NB4 (cell line): Measurements from ENCODE around the gene DYNC1H1.

ENCODE experiments used
- DNase-seq: peaks from one replicate; pipeline ENCODE4 v3.0.0; 2010; ENCODE audit warnings: low read depth
- H3K4me3 ChIP-seq: one replicate; pipeline ENCODE4 v1.5.1; 2011; ENCODE audit warnings: mild to moderate bottlenecking, low read depth, low read length, moderate library complexity
- CTCF ChIP-seq: IDR thresholded peaks from one replicate; pipeline ENCODE4 v1.5.1; 2012; ENCODE audit warnings: low read depth, low read length
- MAX ChIP-seq: IDR thresholded peaks from 2 replicates; pipeline ENCODE4 v1.6.1; 2011; ENCODE audit warnings: low read depth, low read length
- MYC ChIP-seq: IDR thresholded peaks from 2 replicates; pipeline ENCODE4 v1.6.1; 2011; ENCODE audit warnings: low read depth, low read length
- POLR2A ChIP-seq: IDR thresholded peaks from 2 replicates; pipeline ENCODE4 v1.6.1; 2011; ENCODE audit warnings: mild to moderate bottlenecking; ENCODE audit not compliant: insufficient read length; ENCODE audit errors: extremely low read depth

DYNC1H1 gene

GRCh38 chr14:102026934-102027333, 62.6 kb downstream of the DYNC1H1 start:
- no peak overlapping the region for H3K4me3 ChIP-seq
- TF ChIP-seq POLR2A = no peak
- TF ChIP-seq MYC = no peak
- TF ChIP-seq CTCF = no peak
- TF ChIP-seq MAX = no peak
- no peak for DNase-seq

GRCh38 chr14:102027951-102028350, 63.6 kb downstream of the DYNC1H1 start:
- TF ChIP-seq POLR2A = no peak
- TF ChIP-seq MAX = no peak
- TF ChIP-seq MYC = no peak
- TF ChIP-seq CTCF = no peak
- no peak overlapping the region for H3K4me3 ChIP-seq
- DNase-seq = no peak

- no peak for TF ChIP-seq MAX
- no peak for TF ChIP-seq CTCF
- TF ChIP-seq MYC = no peak
- no peak for TF ChIP-seq POLR2A
- H3K4me3 ChIP-seq = no peak overlapping the region
- DNase-seq = no peak
Measured at GRCh38 chr14:102028733-102029132, 64.4 kb downstream of the DYNC1H1 start.

GRCh38 chr14:102029956-102030355, 65.6 kb downstream of the DYNC1H1 start:
- H3K4me3 ChIP-seq = no peak overlapping the region
- no peak for DNase-seq
- no peak for TF ChIP-seq POLR2A
- TF ChIP-seq MYC = no peak
- TF ChIP-seq MAX = no peak
- no peak for TF ChIP-seq CTCF

GRCh38 chr14:102033241-102033640, 68.9 kb downstream of the DYNC1H1 start:
- H3K4me3 ChIP-seq = no peak overlapping the region
- TF ChIP-seq POLR2A (no peak), MYC (no peak), MAX (no peak), CTCF (no peak)
- no peak for DNase-seq

- no peak overlapping the region for H3K4me3 ChIP-seq
- TF ChIP-seq MAX = no peak
- TF ChIP-seq MYC = no peak
- no peak for TF ChIP-seq POLR2A
- no peak for TF ChIP-seq CTCF
- DNase-seq = no peak
Measured at GRCh38 chr14:102034301-102034700, 69.9 kb downstream of the DYNC1H1 start.
